GM19238 (cell line): ENCODE measurements around the gene KCND1.

Source experiments
- DNase-seq: peaks from one replicate; pipeline ENCODE4 v3.0.0; 2011; ENCODE audit warnings: low spot score; ENCODE audit not compliant: insufficient read length

Gene KCND1

GRCh38 chrX:48913605-48914366 lies 57.9 kb downstream of the KCND1 start:
- DNase-seq, result no peak

- DNase-seq, result peak; percentile 65
These were observed 60.0 kb downstream of the KCND1 start, which contains the start of gene SLC35A2 for GRCh38 chrX:48911412-48912182. Gene SLC35A2, minus strand, starts transcription at chrX:48911646. Its CDS starts 10 bp downstream, at chrX:48911636.
